ENCODE results near the gene HGF.

GRCh38 chr7:81769891-81770727, at the start of gene HGF:
- TF ChIP-seq CSDC2 (CRISPR knock-in tag; IDR thresholded peaks at IDR 0.05) = no peak
- TF ChIP-seq RARB (CRISPR knock-in tag; IDR thresholded peaks at IDR 0.05) = no peak
- TF ChIP-seq ISL1 (CRISPR knock-in tag; IDR thresholded peaks at IDR 0.05) = no peak
- TF ChIP-seq GLIS3 (CRISPR knock-in tag; IDR thresholded peaks at IDR 0.05) = no peak
- no peak for TF ChIP-seq PATZ1 (CRISPR knock-in tag; IDR thresholded peaks at IDR 0.05; ENCODE audit: borderline replicate concordance)
- TF ChIP-seq ARNTL (CRISPR knock-in tag; IDR thresholded peaks at IDR 0.05; ENCODE audit: borderline replicate concordance, low read depth) = no peak
- no peak for TF ChIP-seq CSRNP3 (CRISPR knock-in tag; IDR thresholded peaks at IDR 0.05)
- no peak for TF ChIP-seq CREB5 (CRISPR knock-in tag; IDR thresholded peaks at IDR 0.05; ENCODE audit: low read depth)
- no peak for TF ChIP-seq BACH2 (CRISPR knock-in tag; IDR thresholded peaks at IDR 0.05; ENCODE audit: borderline replicate concordance)
- TF ChIP-seq OSR1 (CRISPR knock-in tag; IDR thresholded peaks at IDR 0.05) = no peak
- TF ChIP-seq ZNF8 (CRISPR knock-in tag; IDR thresholded peaks at IDR 0.05) = no peak
- no peak for TF ChIP-seq ZFP30 (CRISPR knock-in tag; IDR thresholded peaks at IDR 0.05)
- TF ChIP-seq ESRRG (CRISPR knock-in tag; IDR thresholded peaks at IDR 0.05) = no peak

Data from SK-N-SH treated with all-trans-retinoic acid at 6 μM for 48 hours (cell line).